ENCODE measurements around the gene NTNG2.
"Not testable (repeated sequence)": the region's sequence is repeated elsewhere in the genome, so short reads cannot be mapped to it uniquely, and the experiment has no call there.

Gene NTNG2

DNA sequence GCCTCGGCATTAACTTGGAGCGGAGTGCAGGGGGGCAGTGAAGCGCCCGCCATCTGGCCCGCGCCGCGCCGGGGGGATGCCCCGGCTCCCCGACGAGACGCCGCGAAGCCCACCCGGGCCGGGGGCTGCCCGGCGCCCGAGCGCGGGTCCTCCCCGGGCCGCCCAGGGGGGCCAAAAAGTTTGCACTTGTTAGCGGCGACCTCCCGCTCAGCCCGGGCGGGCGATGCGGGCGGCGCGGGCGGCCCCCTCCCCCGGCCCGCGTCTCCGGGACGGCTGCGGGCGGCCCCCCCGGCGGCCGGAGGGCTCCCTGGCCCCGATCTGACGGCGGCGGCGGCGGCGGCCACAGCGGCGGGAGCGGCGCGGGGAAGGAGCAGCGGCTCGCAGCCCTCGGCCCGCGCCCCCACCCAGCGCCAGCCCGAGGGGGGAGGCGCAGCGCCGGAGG is at the start of gene NTNG2:
Gene NTNG2 (plus strand): TSS at position 316 of the 442 bp plus-strand sequence. CDS start 4,774 bp downstream, outside the sequence.
- DNase-seq (ENCODE audit: low spot score), result peak; percentile 70

GRCh38 chr9:132114102-132114707 is 47.7 kb upstream of the NTNG2 start:
- DNase-seq (ENCODE audit: low spot score), result peak; percentile 89

GRCh38 chr9:132116583-132116982 is 45.3 kb upstream of the NTNG2 start:
- no peak for DNase-seq (ENCODE audit: low spot score)

GRCh38 chr9:132117694-132118093 is 44.2 kb upstream of the NTNG2 start:
- no peak for DNase-seq (ENCODE audit: low spot score)

DNA sequence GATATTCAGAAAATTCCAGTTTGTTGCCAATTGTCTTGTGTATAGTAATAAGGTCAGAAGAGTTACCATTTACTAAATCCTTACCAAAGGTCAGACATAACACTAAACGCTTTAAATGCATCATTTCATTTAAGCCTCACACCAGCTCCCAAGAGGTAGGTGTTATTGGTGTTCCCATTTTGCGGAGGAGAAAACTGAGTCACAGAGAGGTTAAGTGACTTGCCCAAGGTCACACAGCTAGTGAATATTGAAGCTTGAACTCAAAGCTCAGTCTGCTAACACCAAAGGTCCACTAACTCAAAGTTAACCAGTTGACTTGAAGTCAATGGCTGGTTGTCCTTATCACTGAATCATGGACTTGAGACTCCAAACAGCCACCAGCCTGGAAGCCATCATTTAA is 40.8 kb upstream of the NTNG2 start:
- no peak for DNase-seq (ENCODE audit: low spot score)

DNA sequence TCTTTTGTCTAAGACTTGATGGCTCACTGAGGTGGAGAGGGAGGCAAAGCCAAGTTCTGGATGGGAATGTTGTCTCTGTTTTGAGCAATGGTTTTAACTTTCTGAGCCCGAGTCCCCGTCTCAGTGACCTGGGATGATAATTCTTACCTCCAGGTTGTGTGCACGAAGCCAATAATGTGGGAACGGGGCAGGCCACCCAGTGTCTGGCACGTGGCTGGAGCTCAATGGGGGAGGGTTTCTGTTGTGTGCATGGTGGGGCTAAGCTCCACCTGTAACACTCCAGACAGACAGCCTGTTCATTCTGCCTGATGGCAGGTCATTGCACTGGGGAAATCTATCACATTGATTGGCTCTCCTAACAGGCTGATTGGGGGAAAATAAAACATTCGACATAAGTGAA is 37.1 kb upstream of the NTNG2 start:
- no peak for DNase-seq (ENCODE audit: low spot score)

DNA sequence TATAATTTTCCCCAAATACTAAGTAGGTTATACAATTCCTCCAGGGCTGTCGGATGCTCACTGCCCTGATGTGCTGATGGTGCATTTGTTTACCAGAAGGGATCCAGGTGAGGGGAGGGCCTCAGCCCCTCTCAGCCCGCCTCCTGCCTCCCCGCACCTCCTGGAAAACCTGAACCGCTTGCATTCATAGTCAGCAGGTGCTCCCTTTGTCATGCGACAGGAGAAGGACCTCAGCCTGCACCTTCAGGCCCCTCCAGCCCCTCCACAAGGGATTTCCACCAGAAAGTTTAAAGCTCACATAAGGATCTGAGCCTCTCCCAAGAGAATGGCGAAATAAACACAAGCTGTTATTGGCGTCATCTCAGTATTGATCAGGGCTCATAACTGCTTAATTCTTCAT is 36.5 kb upstream of the NTNG2 start:
- DNase-seq (ENCODE audit: low spot score), result no peak

- no peak for DNase-seq (ENCODE audit: low spot score)
These were observed 35.7 kb upstream of the NTNG2 start for GRCh38 chr9:132125944-132126679.

DNA sequence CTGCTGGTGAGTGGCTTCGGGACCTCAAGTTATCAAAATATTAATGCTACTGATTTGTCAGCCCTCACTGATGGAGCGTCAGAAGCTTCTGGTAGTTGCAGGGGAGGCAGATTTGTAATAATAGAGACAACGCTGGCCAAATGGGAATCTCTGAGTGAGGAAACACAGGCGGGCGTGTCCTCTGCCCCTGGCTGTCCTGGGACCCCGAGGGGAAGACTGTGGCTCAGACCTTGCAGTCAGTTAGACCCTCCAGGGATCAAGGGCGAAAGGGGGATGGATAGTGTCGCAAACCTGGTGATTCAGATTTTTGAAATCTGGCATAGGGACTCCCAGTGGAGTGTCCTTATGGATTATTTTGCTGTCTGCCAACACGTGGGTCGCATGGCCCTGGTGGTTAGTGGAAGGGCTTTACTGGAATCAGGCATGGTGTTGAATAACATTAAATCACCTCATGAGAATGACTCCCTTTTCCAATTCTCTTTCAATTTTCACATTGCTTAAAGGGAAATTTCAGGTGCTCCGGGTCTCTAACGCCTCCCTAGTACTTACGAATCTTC is 35.1 kb upstream of the NTNG2 start:
- DNase-seq (ENCODE audit: low spot score), result no peak

DNA sequence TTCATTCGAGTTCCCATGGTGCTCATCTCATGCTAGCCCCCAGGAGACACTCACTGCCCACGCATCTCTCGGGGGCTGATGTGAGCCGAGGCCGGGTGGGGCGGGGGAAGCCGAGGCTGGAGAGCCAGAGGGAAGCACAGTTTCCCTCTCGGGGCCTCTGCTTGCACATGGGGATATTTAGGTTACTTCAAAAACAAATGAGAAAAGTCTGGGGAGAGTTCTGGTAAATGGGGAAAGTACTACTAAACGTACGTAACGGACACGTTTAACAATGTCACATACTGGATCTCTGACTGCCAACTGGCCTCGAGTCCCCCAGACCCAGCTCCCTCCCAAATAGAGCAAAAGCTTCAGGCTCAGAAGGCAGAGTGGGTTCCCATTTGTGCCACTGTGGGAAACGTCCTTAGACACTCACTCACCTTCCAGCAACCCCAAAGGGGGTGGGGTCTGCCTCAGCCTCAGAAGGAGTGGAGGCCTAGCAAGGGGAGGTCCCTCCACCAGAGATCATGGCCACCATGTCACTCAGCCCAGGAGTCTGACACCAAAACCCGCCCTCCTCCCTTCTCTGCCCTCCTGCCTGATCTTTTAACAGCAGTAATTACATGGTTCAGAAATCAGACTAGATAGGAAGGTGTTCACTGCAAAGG is 33.8 kb upstream of the NTNG2 start:
- DNase-seq (ENCODE audit: low spot score), result no peak

DNA sequence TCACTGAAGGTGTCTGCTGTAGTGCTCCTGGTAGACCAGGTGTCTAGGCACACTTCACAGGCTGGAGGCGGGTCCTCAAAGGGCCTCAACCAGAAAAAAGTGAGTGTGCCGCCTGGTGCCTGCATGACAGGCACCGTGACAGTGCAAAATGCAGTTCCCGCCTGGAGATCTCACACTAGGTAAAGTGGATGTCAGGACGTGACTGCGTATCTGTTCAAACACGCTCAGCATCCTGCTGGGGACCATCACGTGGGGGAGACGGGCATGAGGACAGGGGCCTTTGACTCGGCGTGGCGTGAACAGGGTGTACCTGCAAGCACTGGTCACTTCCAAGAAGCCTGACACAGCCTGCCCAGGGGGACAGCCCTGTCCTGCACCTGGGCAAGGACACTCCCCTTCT is 32.3 kb upstream of the NTNG2 start:
- no peak for DNase-seq (ENCODE audit: low spot score)

DNA sequence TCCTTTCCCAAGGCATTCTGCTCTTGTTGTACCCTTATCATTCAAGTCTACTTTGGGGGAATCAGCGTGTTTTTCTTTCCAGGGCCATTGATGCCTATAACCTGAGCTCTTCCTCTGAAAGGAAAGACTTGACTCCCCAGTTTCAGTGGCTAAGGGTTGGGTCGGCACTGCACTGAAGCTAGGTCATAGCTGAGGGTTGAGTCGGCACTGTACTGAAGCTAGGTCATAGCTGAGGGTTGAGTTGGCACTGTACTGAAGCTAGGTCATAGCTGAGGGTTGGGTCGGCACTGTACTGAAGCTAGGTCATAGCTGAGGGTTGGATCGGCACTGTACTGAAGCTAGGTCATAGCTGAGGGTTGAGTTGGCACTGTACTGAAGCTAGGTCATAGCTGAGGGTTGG is 27.8 kb upstream of the NTNG2 start:
- DNase-seq (ENCODE audit: low spot score), result not testable (repeated sequence)

DNA sequence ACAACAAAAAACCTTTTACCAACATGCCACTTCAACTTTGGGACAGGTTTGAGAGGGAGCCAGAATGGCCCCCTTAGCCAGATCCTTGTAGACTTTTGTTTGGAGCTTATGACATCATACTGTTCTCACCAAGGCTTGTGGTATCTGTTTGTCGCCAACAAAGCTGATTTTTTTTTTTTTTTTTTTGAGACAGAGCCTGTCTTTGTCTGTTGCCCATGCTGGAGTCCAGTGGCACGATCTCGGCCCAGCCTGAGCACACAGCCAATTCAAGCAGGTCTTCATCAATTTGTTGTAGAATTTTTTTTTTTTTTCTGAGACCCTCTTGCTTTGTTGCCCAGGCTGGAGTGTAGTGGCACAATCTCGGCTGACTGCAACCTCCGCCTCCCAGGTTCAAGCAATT is 26.4 kb upstream of the NTNG2 start:
- DNase-seq (ENCODE audit: low spot score), result no peak

DNA sequence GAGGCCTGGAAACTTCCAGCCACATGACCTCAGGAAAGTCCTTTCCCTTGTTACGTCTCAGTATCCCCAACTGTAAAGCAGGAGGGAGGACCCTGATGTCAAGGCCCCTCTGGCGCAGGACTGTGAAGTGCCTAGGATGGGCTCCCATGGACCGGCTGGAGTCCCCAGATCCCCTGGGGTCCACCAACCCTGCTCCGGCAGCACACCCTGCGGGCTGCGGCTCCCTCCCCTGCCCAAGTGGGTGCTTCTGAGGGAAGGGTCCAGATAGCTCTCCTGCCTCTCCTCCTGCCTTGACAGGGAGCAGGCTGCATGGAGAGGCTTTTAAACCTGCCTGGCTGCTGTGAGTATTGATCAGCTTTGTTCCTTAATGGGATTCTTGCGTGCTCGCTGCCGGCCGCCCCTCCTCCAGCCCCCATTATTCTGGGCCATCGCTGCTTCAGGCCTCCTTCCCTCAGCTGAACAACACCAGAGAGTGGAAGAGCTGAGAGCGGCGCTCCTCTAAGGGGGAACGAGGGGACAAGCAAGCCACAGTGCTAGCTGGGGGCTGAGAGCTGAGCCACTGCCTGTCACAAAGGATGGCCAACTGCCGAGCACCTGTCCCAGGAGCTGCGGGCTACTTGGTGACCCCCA is 25.6 kb upstream of the NTNG2 start:
- peak; percentile 58 for DNase-seq (ENCODE audit: low spot score)

GRCh38 chr9:132141344-132141947 is 20.4 kb upstream of the NTNG2 start:
- peak; percentile 70 for DNase-seq (ENCODE audit: low spot score)

GRCh38 chr9:132141948-132142594 is 19.8 kb upstream of the NTNG2 start:
- DNase-seq (ENCODE audit: low spot score), result no peak

DNA sequence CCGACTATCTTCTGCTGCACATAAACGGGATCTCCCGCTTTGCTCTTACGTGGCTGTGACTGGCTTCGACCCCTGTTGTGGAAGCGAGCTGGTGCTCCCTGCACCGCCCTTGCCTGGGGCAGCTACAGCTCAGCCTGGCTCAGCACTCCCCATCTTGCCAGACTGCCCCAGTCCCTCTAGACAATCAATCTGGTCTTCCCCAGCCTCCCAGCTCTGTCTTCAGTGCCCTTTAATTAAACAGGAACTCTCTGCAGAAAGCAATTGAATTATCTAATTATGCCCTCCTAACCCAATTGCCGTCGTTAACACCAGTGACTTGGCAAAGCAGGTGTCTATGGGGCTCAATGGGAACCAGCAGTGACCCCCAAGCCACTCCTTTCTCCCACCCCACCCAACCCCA is 18.9 kb upstream of the NTNG2 start:
- no peak for DNase-seq (ENCODE audit: low spot score)

GRCh38 chr9:132143359-132143758 is 18.5 kb upstream of the NTNG2 start:
- DNase-seq (ENCODE audit: low spot score), result no peak

DNA sequence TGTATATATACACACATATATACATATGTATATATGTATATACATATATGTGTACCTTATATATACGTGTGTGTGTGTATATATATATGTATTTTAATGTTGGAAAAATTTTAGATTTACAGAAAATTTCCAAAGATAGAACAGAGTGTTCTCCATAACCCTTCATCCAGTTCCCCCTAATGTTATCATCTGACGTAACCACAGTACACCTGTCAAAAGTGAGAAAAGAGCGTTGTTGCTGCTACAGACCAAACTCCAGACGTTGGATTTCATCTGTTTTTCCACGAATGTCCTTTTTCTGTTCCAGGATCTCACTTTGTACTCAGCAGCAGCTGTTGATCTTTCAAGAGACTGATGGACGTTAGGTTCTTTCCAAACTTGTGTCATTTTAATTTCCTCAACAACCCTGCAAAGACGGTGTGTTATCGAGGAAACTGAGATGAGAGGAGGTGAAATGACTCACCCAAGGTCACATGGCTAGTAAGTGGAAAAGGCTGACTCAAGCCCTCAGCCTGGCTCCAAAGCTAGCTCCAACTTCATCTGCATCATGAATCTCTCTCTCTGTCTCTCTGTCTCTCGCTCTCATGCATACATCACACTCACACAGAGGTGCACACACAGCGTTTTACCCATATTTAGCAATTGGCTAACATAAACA is 17.0 kb upstream of the NTNG2 start:
- DNase-seq (ENCODE audit: low spot score), result no peak

DNA sequence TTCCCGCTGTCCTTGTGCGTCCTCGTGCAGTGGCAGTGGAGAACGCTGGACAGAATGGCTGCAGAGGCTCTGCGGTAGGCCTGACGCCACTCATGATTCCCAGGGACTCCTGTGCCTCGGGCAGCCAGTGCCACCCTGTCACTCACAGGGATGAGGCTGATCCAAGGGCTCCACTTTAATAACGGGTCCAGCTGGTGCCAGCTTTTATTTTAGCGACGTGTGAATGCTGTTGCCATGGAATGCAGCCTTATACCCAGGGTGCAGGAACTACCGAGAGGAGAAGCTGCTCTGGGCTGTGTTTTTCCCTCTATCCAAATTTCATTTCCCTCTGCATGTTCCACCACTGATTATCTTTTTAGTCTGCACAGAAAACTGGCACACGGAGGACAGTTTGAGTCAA is 15.8 kb upstream of the NTNG2 start:
- no peak for DNase-seq (ENCODE audit: low spot score)

- no peak for DNase-seq (ENCODE audit: low spot score)
These were observed 15.3 kb upstream of the NTNG2 start for GRCh38 chr9:132146575-132146974.

All from ecto neural progenitor cell (in vitro differentiated cells).